ENCODE measurements around the gene ALLC.

ALLC gene

DNA sequence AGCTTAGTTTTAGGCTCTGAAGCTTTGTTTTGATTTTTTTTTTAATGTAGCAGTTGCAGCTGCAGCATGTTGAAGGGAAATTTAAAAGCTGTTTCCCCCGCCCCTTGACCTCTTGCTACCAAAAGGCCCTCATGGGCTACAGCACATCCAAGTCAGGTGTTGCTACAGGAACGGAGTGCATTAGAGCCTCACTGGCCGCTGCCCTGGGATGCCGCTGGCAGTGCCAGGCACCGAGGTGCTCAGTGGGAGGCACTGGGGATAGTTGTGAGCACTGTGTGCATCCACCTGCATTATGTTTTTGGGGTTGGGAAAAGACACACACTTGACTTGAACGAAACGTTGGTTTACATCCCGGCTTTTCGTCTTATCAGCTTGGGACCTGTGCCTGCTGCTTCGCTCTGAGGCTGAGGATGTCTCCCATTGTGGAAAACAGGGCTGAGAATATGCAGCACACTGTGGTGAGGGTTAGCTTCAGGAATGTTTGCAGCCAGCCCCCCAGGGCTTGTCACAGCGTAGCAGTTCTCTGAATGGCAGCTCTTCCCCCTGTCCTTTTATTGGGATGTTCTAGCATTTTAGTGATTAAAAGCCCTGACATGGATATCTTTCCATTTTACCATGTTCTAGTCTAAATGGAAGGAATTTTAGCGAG lies 69.5 kb downstream of the ALLC start:
- no peak for DNase-seq

DNA sequence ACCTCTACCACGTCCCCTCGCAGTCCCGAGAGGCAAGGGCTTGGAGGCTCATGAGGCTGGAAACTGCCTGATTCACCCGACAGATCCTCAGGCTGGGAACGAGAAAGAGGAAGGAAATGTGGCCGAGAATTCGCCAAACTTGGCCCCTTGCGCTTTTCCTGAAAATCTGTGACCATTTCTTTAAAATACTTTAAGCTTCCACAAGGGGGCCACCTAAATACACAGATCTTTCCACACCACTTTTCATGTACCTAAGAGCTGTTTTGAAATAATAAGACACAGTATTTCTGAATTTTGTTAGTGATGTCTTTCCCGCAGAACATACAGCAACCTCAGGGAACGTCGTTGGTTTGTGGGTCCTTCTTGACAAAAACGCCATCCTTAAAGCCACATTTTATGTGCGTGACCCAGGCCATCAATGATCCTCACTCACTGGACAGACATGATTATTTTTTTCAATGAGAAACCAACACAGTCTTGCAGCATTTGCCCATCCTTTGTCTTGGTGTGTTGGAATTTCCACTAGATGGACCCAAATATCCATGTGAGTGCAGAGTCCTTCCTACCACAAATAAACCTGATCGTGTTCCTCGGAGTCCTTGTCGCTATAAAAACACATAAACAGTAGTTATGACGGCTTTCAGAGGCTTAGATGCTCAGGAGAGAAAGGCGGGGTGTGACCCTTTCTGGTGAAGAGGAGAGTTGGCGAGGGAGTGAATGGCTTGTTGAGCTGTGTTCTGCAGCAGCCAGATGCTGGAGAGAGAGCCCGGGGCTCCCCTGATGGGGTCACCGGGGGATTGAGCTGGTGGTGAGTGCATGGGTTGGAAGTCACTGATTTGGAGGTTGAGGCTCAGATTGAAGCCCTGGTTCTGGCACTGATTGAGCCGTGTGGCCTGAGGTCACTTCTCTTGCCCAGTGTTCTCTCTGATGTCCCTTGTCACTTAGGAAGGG lies 70.4 kb downstream of the ALLC start:
- DNase-seq, result peak; percentile 51

- no peak for DNase-seq
Observed at GRCh38 chr2:3729055-3729448, 71.1 kb downstream of the ALLC start.

DNA sequence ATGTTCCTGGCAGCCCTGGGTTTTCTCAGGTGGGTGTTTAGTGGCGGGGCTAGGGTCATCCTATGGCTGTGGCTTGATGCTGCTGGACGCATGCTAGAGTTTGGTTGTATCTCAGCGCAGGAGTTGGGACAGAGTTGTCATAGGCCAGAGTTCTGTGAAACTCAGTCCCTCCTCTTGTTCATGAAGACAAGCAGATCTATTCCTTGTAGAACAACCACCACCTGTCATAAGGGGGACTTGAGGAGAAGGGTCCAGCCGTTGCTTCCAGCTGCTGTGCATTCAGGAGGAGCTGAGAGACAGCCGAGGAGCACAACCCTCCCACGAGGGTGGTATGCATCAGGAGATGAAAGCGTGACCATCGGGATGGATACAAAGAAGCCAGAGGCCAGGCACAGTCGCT lies 71.8 kb downstream of the ALLC start:
- no peak for DNase-seq

DNA sequence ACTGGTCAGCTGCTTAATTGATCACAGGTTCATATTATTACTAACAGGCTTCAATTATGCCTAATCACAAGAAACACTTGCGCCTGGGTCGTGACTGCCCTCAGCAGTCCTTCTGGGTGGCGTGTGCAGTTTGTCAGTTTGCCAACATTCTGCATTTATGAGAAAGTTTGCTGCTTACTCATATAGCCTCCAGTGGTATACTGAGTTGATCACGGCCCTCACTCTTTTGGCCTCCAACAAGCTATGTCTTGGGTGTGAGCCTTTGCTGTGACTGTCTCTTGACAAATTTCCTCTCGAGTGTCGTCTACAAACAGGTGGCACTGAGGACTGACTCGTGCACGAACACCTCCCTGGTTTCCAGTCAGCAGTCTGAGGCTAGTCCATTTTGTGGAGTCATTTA lies 72.6 kb downstream of the ALLC start:
- peak; percentile 57 for DNase-seq

- no peak for DNase-seq
Observed at GRCh38 chr2:3731829-3732228, 73.8 kb downstream of the ALLC start.

DNA sequence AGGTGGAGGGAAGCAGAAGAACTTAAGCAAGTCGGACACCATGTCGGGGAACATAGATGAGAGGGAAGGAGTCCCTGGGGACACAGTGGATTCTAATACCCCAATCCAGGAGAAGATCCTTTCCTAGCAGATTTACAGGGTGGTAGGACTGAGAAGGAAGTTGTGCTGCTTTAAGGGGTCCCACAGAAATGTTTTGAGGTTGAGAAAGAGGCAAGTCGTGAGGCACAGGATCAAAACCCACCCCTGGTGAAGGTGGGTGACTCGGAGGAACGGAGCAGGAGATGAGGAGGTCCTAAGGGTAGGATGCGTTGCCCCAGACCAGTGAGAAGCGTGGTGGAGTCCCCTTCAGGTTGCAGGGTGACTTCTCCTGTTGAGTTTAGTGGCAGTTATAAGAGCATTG lies 78.1 kb downstream of the ALLC start:
- no peak for DNase-seq

GRCh38 chr2:3737128-3737527 lies 79.1 kb downstream of the ALLC start:
- DNase-seq, result no peak

- DNase-seq, result peak; percentile 41
Observed at GRCh38 chr2:3738454-3738853, 80.5 kb downstream of the ALLC start.

DNA sequence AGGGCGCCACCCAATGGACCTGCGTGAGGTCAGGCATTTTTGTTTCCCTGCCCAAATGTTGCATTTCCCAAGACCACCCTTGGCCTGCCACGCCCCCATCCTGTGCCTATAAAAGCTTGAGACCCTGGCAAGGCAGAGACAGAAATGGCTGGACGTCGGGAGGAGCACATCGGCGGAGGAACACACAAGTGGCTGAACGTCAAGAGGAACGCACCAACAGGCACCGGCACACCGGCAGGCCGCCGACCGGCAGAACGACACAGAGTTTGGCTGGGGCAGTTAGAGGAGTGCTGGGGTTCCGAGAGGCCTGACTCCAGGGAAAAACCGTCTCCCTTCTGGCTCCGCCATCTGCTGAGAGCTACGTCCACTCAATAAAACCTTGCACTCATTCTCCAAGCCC lies 81.3 kb downstream of the ALLC start:
- DNase-seq, result no peak

GRCh38 chr2:3741396-3741795 lies 83.4 kb downstream of the ALLC start:
- no peak for DNase-seq

GRCh38 chr2:3741867-3742602 lies 84.0 kb downstream of the ALLC start:
- DNase-seq, result no peak

- no peak for DNase-seq
Observed at GRCh38 chr2:3742743-3743508, 84.9 kb downstream of the ALLC start.

- no peak for DNase-seq
Observed at GRCh38 chr2:3743951-3744555, 86.1 kb downstream of the ALLC start.

DNA sequence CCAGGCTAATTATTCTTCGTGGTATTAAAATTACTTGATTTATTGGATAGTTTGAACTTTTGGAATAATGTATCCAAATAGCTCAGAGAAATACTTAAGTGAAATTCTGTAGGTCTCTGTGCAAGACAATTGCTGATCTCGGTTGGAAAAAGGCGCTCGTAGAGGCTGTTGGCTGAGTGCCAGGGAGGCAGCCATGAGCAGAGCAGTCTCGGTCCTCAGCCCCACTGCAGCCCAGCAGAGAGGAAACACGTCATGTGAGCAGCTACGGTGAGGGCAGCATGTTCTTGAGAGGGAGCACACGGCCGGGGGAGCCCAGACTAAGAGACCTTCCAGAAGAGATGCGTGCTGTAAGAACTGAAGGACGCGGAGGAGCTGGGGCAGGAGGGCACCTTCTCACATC lies 87.9 kb downstream of the ALLC start:
- DNase-seq, result no peak

DNA sequence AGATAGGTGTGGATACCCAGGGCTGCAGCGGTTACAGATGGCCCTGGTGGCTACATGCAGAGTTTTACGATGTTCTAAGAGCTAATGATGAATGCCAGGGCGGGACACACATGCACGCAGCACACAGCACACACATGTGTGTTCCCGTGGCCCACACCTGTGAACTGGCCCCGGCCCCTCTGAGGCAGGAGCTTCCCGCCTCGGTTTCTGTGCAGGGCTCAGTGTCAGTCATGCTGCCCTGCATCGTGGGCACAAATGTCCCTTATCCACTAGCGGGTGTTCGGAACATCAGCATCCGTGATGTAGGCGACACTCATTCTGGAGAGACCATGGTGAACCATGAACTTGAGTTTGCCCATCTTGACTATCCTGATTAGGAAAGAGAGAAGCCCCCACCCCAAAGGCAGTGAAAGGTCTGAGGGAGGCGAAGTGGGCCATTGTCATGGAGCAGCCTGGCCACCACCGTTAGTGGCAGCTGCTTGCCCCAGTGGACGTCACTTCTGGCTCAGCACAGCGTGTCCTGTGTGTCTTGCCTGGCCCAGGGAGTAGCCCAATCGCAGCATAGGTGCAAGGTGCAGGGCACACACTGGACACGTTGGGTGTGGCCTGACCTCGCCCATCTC lies 89.1 kb downstream of the ALLC start:
- DNase-seq, result no peak

DNA sequence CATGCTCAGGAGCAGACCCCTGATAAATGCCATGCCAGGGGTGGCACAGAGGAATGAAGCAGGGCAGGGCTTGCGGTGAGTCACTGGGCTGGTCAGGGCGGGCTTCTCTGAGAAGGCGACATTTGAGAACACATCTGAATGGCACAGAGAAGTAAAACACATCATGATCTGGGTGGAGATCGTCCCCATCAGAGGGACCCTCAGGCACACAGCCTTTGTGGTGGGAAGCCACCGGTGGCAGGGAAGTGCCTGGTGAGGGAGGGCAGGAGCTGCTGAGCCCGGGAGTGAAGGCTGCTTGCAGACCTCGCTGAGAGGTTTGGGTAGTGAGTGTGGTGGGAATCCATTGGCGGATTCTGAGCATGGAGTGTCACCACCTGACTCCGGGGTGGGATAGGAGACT lies 89.8 kb downstream of the ALLC start:
- no peak for DNase-seq

DNA sequence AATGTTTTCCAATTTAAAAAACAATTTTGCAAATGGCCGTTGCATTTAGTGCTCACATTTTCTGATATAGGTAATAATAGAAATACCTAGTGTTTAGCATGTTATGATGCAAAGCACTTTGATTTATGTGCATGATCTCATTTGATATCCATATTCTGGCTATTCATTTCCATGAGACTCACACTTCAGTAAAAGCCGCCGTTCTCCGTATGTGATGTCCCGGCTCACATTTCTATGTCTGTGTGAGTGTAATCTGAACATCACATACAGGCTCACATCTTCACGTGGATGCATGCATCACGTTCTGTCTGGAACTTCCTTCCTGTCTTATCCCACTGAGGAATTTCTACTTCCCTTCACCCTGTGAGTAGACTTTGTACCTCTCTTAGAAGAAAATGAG lies 91.2 kb downstream of the ALLC start:
- DNase-seq, result no peak

DNA sequence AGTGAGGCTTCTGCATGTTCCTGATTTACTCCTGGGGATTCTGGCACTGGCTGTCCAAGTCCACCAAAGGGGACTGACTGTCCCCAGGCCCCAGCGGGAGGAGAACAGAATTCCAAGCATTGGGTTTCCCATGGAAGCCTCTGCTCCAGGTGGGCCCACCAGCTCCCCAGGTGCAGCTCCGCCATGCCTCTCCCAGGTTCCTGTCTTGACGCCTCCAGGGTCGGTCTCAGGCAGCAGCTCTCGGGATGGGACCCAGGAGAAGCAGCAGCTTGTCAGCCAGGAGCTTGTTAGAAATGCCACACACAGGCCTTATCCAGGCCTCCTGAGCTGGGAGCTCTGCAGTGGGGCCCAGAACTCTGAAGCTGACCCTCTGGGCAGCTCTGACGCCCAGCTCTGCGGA lies 93.3 kb downstream of the ALLC start:
- no peak for DNase-seq

GRCh38 chr2:3751806-3752205 lies 93.8 kb downstream of the ALLC start:
- DNase-seq, result no peak

Data from fibroblast of skin of right quadriceps (primary cell).